GM21717 (cell line): ENCODE measurements around the gene NTM.
A peak's percentile ranks its signal among the peaks of the same experiment; 100 is the strongest.
"Not testable (repeated sequence)": the region's sequence is repeated elsewhere in the genome, so short reads cannot be mapped to it uniquely, and the experiment has no call there.

ENCODE experiments used
- ATAC-seq: cut with Tn5 transposase; IDR thresholded peaks from one replicate; pipeline ENCODE4 v1.9.1; 2021; ENCODE audit warnings: mild to moderate bottlenecking, moderate library complexity; ENCODE audit not compliant: unreplicated experiment

The NTM gene

GRCh38 chr11:132349811-132350733 lies 979.7 kb downstream of the NTM start:
- ATAC-seq, result no peak

DNA sequence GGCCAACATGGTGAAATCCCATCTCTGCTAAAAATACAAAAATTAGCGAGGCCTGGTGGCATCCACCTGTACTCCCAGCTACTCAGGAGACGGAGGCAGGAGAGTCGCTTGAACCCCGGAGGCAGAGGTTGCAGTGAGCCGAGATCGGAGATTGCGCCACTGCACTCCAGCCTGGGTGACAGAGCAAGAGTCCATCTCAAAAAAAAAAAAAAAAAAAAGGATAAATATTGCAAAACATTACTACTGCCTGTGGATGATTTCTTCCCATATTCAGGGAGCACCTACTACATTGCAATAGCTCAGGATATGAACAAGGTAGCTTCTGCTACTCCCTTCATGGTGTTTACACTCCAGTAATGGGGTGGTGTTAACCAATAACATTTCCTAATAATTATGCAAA lies 980.6 kb downstream of the NTM start:
- no peak for ATAC-seq

- ATAC-seq, result no peak
Measured at GRCh38 chr11:132352497-132352896, 982.1 kb downstream of the NTM start.

DNA sequence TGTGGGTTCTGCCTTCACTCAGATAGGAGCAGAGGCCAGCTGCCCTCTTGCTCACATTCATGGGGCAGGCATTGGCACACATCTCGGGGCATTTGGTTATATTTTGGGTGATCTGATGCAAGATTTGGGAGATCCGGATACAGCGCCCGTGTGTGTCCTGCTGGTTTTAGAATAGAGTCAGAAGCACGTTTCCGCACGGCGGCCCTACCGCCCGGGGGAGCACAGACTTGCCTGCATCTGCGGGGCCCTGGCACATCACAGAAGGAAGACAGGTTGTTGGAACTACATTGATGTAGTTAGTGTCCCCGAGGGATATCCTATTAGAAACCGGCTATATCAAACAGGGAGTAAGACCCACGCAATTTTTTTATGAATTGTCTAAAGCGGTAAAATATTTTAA lies 982.8 kb downstream of the NTM start:
- ATAC-seq, result no peak

GRCh38 chr11:132357811-132358572 lies 987.6 kb downstream of the NTM start:
- ATAC-seq, result peak; percentile 84

DNA sequence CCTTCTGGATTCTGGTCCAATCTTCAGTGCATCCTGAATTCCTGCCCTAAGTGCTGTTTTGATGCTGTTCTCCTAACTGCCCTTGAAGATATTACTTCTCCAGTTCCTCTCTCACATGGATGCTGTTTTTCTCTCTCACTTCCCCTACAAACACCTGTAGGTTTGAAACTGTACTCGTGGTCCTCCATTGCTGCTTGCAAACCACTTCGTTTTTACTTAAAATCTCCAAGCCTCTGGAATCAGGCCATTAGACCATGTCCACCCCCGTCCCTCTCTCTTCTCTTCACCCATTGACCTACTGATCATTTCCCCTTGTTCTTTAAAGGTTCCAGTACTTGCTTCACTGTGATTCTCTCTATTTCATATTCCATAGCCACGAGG lies 988.1 kb downstream of the NTM start:
- ATAC-seq, result peak; percentile 55

GRCh38 chr11:132361011-132361550 lies 990.7 kb downstream of the NTM start:
- no peak for ATAC-seq

- ATAC-seq, result no peak
Measured at GRCh38 chr11:132365650-132366049, 995.2 kb downstream of the NTM start.

DNA sequence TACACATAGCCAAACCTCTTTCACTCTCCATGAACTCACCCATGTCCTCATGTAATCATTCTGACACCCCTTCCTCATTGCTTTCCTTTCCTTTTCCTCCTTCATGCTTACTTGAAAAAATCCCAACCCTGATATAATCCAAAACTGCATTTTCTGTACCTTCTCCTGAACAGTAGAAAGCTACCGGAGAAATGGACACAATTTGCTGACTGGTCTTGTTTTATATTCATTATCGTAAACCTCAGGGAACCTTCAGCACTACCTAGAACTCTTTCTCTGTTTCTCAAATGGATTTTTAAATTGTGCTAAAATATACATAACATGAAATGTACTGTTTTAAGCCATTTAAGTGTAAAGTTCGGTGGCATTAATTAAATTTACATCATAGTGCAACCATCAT lies 996.9 kb downstream of the NTM start:
- ATAC-seq, result no peak

- ATAC-seq, result not testable (repeated sequence)
Measured at GRCh38 chr11:132370114-132370513, 999.7 kb downstream of the NTM start.

- ATAC-seq, result no peak
Measured at GRCh38 chr11:132373405-132374143, 1003.2 kb downstream of the NTM start.

GRCh38 chr11:132379540-132379939 lies 1009.1 kb downstream of the NTM start:
- no peak for ATAC-seq
